CD4-positive, alpha-beta T cell treated with Interleukin-15 for 4 hours (primary cell): Measurements from ENCODE around the gene SCAMP2.
"Not testable (repeated sequence)": the region's sequence is repeated elsewhere in the genome, so short reads cannot be mapped to it uniquely, and the experiment has no call there.

ENCODE experiments used
- DNase-seq: peaks from one replicate; pipeline ENCODE4 v3.0.0-alpha.2; 2020; ENCODE audit warnings: low spot score

Gene SCAMP2, protein sequence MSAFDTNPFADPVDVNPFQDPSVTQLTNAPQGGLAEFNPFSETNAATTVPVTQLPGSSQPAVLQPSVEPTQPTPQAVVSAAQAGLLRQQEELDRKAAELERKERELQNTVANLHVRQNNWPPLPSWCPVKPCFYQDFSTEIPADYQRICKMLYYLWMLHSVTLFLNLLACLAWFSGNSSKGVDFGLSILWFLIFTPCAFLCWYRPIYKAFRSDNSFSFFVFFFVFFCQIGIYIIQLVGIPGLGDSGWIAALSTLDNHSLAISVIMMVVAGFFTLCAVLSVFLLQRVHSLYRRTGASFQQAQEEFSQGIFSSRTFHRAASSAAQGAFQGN

DNA sequence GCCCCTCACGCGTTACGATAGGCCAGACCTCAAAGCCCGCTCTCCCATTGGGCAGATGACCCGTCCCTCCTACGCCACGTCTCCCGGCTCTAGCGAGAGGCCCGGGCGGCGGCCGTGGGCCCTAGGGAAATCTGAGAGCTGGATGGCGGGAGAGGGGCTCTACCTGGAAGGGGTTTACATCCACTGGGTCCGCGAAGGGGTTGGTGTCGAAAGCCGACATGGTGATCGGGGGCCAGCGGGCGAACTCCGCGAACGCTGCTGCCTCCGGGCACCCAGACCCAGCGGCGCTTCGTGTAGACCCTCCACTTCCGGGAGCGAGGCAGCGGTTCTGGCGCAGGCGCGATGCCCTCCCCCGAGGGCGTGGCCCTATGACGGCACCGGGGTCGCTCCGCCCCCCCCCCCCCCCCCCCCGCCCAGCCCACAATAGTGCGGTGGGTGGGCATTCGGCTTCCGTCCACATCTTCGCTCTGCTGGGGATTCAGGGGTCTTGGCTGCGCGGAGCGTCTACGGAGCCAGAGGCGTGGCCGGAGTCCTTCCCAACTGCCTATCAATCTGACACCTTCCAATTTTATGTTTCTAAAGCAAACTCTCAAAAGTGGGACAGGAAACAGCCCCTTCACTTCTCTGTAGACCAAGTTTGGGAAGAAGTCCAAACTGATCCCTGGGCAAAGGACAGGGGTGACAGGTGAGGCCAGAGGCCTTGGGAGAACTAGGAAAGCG, at the start of gene SCAMP2:
TSS of gene SCAMP2 (minus strand) at position 330 of the 720 bp plus-strand sequence. CDS start at position 220, 110 bp downstream.
- DNase-seq: peak; percentile 90

DNA sequence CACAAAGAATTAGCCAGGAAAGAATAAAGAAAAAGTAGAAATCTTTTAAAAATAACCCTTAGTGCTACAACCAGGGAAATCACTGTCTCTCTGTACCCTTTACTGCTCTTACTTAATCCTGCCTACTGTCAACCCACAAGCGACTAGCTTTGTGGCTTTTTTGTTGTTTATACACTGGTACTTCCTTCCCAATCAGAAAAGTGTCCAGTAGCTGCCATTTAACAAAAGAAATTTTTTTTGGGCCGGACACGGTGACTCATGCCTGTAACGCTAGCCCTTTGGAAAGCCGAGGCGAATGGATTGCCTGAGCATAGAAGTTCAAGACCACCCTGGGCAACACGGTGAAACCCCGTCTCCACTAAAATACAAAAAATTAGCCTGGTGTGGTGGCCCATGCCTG, 47.3 kb upstream of the SCAMP2 start:
- DNase-seq: no peak

DNA sequence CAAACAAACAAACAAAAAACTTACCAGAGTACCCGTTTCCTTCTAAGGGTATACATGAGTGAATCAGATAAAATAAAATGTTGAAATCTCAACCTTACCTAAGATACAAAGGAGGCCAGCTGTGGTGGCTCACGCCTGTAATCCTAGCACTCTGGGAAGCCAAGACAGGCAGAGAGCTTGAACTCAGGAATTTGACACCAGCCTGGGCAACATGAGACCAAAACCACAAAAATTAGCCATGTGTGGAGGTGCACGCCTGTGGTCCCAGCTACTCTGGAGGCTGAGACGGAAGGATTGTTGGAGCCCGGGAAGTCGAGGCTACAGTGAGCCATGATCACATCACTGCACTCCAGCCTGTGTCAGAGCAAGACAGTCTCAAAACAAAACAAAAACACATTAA, 44.5 kb upstream of the SCAMP2 start:
- no peak for DNase-seq

DNA sequence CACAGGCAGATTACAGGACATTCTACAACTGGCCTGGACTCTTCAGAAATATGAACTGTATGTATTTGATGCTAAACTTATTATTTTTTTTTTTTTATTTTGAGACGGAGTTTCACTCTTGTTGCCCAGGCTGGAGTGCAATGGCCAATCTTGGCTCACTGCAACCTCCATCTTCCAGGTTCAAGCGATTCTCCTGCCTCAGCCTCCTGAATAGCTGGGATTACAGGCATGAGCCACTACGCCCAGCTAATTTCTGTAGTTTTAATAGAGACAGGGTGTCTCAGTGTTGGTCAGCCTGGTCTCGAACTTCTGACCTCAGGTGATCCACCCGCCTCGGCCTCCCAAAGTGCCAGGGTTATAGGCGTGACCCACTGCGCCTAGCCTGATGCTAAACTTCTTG, 40.6 kb upstream of the SCAMP2 start:
- DNase-seq: not testable (repeated sequence)

DNA sequence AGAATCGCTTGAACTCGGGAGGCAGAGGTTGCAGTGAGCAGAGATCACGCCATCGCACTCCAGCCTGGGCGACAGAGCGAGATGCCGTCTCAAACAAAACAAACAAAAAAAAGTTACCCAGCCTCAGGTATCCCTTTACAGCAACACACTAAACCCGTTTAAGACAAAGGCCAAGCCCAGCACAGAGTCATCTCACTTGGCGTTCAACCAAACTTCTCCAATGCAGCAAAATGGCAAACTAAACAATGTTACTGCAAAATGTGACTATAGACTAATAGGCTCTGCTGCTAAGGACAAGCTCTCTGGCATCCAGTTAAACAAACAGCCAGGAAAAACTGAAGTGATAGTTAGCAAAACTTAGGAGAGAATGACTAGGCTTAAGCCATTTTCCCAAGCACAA, 39.9 kb upstream of the SCAMP2 start:
- DNase-seq: no peak

DNA sequence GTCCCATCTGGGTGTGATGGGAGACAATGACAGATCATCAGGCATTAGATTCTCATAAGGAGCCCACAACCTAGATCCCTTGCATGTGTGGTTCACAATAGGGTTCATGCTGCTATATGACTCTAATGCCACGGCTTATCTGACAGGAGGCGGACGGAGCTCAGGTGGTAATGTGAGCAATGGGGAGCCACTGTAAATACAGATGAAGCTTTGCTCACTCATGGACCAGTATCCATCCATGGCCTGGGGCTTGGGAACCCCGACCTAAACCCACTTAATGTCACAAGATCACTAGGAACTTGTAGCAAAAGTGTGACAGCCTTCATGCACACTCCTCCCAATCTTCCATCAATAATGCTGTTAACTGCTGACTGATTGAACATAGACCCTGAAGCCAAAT, 35.5 kb upstream of the SCAMP2 start:
- DNase-seq: no peak

DNA sequence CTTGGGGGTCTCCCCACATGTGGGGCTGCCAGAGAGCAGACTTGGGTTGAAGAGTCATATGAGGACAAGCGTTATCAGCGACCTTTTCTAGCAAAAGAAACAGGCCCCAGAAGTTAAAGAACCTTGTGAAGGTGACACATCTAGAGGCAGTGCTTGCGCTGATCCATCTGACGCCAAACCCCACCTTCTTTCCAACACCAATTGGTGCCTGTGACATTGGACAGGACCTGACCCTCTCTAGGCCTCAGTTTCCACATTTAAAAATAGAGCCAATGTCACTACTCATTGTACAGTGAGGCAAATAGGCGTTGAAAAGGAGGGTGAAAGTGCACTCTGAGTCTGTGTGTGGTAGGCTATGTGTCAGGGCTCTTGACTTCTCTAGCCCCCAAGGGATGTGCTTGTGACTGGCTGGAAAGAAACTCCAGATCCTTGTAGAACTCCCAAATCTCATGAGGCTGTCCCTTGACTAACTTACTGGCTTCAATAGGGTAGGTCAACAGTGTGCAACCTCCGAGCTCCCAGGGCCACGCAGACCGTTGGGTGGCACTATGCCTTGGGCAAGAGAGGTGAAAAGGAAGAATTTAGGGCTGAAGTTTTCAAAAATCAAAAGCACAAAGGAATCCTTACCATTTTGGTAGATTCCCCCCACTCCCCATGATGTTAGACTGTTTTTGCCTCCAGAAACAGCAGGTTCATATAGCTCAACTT, 34.2 kb upstream of the SCAMP2 start:
- peak; percentile 15 for DNase-seq

DNA sequence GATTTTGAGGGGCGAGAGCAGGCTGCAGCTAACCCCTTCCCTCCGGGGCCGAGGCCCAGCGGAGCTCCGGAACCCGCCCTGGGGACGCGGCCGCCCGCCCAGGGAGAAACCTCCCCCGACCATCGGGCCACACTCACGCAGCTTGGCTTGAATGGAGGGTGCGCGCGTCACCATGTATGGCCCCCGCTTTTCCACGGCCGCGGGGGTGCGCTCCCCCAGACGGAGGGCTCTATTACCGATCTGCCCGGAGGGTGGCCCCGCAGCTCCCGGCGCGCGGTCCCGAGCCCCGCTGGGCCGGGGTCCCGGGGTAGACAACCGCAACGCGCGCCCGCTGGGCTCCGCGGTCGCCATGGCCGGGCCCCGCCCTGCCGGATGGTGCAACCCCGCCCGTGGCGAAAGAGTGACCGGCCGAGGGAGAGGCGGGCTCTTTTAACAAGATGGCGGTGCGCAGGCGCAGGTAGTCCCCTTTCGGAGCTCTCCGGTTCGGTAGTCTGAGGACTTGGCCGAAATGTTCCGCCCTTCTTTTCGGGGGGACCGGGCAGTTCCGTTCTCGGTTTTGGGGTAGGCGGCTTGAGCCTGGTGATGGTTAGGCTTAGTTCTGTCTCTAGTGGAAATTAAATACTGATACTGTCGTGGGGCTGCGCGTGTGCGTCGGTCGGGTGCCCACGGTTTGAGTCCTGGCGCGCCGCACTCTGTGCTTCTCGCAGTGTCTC, 33.4 kb upstream of the SCAMP2 start, which contains the start of gene FAM219B:
TSS of gene FAM219B (minus strand) at position 402 of the 713 bp plus-strand sequence. CDS start at position 351, 51 bp downstream.
- peak; percentile 73 for DNase-seq

DNA sequence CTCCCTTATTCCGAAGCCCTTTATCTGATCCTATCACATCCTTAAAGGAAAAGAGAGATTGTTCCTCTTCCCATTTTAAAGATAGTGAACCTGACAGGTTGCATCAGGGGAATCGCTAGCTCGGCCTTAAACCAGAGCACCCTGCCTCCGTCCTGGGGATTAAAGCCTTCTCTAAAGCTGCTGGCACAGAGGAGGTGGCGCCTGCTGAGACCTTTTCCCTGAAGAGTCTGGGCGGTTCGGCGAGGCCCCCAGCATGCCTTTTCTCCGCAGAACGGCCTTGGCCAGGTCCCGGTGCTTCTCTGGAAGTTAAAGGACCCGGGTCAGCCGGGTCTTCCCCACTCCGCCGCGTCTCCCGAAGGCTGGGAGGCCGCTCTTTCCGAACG, 32.9 kb upstream of the SCAMP2 start:
- peak; percentile 21 for DNase-seq

DNA sequence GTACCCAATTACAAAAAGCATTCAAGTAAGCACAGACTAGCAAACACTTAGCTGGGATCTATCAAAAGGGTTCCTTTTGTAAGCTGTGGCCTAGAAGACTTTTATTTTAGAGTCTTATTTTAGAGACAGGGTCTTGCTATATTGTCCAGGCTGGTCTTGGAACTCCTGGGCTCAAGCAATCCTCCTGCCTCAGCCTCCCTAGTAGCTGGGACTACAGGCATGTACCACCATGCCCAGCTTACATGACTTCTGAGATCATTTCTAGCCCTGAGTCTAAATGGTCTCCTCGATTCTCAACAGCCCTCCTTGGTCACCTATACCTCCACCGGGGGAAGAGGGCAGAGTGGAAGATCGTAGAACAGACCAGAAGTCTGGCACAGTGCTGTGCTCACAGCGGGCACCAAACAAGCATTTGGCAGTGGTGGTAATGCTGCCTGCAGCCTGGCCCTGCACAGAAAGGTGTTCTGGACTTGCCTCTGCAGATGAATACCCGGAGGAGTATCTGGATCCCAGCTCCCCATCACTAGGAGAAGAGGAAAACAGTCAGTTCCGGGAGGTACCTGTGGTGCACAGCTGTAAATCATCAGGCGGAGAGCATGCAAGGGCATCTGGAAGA, 31.1 kb upstream of the SCAMP2 start:
- DNase-seq: no peak

DNA sequence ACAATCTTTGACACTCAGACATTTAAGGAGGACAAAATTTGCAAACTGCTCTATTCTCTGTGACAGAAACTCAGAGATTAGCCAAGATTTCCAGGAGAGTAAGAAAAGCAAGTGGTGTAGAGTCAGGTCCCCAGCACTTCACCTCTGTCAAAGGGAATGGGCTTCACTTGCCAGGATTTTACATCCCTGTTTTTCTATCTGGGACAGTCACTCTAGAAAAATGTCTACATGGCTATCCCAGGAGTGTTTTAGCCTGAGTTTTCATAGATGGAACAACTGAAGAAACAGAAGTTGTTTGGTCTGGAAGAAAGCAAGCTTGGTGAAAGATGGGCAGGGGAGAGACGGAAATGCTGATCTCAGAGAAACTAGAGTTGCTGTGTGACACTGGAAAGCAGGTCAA, 30.5 kb upstream of the SCAMP2 start:
- DNase-seq: no peak

DNA sequence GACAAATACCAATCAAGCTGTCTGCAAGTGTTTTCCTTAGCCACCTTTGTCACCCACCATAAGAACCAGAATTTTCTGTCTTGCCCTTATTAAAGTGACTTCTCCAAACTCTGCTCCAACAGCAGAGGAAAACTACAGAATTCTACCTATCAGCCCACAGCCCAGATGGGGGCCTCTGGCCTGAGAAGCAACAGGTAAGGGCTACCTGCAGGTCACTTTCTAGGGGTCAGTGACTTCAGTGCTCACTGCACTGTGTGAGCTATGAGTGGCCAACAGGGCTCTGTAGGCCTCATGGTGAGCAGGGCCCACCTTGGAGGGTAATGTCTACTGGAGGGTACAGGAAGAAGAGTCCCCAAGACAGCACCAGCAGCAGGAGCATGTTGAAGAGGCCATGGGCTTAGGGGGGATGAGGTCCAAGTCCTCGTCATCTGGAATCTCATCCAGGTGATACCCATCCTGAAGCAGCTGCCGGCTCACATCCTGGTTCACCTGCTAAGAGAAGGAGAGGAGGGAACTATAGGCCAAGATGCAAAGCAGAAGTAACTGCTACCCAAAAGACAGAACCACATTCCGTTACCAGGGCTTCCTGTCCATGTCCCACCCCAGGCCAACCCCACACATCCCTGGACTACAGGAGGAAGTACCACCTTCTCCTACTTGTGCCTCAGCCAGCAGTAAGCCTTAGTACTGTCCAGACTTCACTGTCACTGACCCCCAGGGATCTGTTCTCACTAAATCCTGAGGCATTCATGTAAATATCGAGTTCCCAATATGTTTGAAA, 29.3 kb upstream of the SCAMP2 start:
- DNase-seq: no peak

DNA sequence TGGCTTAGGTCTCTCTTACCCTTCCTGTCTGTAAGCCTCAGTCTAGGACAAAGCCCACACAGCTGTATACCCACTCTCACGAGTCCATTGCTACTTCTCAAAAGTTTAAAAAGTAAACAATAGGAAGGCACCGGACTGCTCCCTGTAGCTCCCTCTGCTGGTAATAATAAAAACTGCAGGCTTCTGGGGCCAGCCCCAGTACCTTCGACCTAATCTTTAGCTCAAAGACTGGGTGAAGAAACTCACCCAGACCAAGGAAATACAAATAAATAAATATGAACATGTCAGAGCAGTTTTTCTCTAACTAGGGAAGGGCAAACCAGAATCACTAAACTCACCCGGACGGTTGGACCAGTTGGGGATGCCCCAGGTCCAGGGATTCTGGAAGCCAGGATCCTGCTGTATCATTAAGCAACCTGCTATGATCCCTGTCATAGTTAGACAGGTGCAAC, 28.5 kb upstream of the SCAMP2 start:
- peak; percentile 80 for DNase-seq

DNA sequence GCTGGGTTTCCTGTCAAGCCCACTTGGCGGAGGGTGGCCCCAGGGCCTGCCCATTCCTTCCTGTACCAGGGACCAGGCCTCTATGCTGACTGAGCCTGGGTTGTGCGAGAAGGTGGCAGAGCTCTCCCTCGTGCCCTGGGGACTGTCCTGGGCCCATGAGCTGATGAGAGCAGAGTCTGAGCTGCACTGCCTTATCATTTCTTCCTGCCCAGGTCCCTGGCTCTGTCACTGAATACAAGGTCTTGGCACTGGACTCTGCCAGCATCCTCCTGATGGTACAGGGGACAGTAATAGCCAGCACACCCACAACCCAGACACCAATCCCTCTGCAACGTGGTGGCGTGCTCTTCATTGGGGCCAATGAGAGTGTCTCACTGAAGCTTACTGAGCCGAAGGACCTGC, 24.1 kb upstream of the SCAMP2 start:
- no peak for DNase-seq

DNA sequence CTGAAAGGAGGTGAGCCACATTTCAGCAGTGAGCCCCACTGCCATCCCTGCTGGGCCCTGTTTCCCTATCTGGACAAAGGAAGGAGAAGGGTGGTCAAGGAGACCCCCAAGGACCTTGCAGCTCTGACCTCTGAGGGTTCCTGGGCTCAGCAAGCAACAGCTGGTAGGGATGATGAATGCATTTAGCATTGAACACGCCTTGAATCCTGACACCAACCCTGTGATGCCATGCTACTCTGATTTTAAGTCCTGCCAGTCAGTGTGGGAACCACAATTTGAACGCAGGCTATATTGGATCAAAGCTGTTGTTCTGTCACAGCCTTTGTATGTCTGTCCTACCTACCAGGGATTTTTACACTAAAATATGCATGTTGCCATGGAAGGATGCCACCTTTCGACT, 23.2 kb upstream of the SCAMP2 start:
- no peak for DNase-seq

DNA sequence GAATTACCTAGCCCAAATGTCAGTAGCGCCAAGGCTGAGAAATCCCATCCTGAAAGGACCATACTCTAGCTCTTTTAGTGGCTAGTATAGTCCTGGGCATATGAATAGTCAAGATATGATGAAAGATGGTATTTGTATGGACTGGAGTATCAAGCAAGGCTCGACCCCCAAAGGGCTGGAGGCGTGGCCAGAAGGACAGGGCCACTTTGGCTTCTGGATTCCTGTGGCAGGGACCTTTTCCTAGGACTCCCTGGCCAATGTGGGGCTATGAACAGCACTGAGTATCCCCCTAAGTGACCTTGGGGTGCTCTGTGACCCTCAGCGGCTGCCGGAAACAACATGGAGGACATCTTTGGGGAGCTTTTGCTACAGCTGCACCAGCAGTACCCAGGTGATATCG, 22.7 kb upstream of the SCAMP2 start:
- DNase-seq: no peak

DNA sequence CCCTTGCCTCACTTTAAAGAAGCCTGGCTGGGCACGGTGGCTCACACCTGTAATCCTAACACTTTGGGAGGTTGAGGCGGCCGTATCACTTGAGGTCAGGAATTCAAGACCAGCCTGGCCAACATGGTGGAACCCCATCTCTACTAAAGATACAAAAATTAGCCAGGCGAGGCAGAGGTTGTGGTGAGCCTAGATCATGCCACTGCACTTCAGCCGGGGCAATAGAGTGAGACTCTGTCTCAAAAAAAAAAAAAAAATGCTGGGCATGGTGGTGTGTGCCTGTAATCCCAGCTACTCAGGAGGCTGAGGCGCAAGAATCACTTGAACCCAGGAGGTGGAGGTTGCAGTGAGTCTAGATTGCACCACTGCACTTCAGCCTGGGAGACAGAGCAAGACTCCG, 21.2 kb upstream of the SCAMP2 start:
- not testable (repeated sequence) for DNase-seq

DNA sequence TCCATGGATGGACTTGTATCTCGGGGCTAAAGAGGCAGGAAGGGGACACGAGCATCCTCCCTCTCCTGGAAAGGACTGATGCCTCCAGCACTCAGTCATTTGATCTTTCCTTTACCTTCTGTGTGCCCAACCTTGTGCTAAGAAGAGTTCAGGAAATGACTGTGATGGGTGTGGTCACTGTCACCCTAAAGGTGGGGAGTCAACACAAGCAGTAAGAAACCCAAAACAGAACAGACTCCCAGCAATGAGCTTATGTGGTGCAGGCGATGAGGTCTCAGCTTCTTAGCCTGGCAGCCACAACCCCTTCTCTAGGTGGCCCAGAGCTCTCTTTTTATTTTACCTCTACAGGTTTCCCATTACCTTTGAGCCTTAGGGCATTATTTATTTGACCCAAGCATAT, 20.5 kb upstream of the SCAMP2 start:
- peak; percentile 75 for DNase-seq

DNA sequence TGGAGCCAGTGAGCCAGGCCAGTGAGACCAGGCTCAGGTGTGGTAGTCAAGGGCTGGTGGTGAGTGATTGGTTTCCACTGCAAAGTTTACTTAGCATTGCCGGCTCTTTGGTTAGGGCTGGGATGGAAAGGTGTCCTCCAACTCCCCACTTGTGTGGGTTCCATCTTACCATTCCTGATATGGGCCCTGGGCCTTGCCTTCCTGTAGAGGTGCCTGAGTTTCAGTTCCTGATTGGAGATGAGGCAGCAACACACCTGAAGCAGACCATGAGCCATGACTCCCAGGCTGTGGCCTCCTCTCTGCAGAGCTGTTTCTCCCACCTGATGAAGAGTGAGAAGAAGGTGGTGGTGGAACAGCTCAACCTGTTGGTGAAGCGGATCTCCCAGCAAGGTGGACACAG, 19.8 kb upstream of the SCAMP2 start:
- no peak for DNase-seq

DNA sequence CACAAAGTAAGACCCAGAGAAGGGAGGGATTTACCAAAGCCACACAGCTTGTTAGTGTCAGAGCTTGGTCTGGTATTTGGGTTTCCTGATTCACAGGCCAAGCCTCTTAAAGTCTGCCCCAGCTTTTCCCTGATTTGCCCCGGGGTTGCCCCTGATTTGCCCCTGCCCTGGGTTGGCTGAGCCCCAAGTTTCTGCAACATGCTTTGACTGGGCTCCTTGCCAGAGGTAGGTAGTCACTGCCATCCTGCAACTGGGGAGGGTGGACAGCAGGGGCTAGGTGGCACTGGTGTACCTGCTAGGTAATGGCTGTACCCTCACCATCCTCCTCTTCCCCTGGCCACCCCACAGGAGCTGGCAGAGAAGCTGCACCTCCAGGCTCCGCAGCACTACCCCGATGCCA, 19.1 kb upstream of the SCAMP2 start:
- DNase-seq: no peak

DNA sequence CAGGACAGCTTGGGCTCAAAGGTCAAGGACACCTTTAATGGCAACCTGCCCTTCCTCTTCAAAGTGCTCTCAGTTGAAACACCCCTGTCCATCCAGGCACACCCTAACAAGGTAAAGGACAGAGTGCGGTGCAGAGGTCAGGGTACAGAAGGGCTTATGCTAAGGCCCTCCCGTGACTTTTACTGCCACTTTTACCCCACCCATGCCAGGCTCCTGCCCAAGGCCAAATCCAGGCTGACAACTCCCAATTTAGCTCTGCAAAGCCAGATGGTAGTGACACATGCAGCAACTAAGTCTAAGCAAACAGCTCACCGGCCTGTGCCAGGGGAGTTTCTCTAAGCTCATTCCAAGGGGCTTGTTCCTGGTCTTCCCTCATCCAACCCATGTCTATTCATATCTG, 18.3 kb upstream of the SCAMP2 start:
- DNase-seq: no peak
